EL (cell line): ENCODE measurements around the gene C9orf43.

Source experiments
- DNase-seq: peaks from one replicate; pipeline ENCODE4 v3.0.0-alpha.2; 2016

C9orf43 gene

DNA sequence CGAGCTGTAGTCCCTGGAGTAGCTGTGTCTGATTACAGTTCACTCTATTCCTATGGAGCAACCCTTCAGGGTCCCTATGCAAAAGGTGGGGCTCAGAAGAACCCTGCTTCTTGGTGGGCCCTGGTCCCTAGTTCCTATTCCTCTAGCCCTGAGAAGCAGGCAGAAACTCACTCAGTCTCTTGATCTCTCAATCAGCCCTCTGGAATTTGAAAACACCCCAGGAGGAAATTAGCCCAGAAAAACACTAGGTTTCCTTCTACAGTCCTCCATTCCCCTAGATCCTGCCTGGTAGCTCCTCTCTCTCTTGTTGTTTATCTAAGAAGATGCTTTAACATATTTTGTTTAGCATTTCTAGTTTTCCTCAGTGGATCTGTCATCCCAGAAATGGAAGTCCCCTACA is 60.6 kb downstream of the C9orf43 start:
- DNase-seq: no peak

DNA sequence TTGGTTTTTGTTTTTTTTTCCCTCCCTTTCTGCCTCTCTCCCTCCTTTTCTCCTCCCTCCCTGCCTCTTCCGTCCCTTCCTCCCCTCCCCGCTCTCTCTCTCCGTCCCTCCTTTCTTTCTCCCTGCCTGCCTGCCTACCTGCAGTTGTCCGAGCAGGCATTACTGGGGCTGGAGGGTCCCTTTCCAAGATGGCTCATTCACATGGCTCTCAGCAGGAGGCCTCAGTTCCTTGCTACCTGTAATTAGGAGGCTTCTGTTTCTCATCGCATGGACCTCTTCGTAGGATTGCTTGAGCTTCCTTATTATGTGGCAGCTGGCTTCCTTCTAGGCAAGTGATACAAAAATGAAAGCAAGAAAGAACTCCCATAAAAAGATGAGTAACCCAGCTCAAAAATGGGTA is 61.0 kb downstream of the C9orf43 start:
- DNase-seq: no peak

DNA sequence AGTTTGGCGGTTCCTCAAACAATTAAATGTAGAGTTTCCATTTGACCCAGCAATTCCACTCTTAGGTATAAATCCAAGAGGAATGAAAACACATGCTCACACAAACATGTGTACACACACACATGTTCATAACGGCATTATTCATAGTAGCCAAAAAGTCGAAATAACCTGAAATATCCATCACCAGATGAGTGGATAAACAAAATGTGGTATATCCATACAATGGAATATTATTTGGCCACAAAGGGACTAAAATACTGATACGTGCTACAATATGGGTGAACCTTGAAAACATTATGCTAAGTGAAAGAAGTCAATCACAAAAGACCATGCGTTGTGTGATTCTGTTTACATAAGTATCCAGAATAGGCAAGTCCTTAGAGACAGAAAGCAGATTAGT is 61.7 kb downstream of the C9orf43 start:
- no peak for DNase-seq

DNA sequence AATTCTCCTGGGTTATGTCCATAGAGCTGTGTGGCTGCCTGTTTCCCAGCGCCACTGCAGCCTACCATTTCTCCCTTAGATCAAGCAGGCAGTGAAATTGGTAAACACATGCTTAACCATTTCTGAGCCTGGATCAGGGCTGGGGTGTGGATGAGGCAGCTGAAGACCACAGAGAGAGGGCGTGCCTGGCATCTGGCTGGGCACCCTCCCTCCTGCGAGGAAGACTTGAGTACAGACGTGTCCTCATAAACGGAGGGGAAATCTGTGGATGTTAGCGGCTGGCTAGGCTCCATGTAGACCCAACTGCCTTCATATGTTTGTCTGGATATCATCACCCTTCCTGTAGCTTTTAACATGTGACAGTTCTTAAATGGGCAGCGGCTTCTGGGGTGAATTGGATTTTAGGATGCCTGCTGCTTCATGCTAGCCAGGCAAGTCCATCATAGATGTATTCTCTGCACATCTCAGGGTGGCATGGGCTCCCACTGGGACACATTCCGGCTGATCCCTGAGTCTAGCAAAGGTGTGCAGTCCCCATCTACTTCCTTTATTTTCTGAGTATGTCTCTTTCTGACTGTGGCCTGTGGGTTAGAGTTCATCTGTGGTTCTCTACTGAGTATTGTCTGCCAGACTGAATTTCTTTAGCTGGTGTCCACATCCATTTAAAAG is 63.9 kb downstream of the C9orf43 start:
- no peak for DNase-seq

DNA sequence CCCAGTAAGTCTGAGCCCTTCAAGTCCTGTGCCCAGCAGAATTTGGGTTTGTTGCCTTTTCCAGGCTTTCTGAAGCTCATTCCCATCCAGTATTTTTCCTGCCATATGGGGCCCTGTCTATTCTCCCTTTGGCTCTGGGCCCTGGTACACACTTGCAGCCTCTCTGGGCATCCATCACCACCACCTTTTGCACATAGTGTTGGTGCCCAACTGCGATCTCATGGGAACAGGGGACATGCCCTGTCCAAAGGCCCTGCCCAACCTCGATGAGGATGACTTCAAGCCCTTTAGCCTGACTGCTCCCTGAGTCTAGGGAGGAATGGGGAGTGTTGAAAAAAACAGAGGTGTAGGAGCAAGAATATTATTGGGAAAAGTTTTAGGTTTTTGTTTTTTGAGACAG is 64.5 kb downstream of the C9orf43 start:
- no peak for DNase-seq

DNA sequence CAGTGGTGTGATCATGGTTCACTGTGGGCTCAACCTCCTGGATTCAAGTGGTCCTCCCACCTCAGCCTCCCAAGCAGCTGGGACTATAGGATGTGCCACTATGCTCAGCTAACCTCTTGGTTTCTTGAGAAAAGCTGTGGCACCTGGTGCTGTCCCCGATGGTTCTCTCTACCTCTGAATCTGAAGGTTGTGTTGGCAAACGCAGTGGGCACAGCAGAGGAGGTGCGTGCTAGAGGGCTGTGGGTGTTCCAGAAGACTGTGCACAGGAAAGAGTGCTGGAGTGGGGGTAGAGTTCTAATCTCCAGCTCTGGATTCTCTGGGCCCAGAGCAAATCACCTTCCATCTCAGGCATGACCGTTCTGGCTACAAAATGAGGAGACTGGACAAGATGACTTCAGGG is 65.4 kb downstream of the C9orf43 start:
- DNase-seq: no peak

DNA sequence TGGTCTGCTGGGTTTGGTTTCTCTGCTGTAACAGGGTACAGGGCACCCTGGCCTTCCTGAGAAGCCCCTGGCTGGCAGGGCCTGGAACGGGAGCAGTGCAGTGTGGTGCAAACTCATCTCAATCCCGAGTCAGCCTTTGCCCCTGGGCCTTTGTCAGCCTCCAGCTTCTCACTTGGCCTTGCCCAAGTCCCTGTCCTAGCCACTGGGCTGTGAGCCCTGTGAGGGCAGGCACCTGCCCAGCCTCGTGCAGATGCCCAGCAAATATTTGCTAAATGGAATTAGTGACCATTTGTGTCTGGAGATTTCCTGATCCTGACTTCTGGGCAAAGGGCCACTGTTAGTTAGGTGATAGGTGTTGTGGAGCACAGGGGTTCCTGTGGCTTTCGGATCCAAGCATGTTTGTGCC is 66.0 kb downstream of the C9orf43 start:
- no peak for DNase-seq

DNA sequence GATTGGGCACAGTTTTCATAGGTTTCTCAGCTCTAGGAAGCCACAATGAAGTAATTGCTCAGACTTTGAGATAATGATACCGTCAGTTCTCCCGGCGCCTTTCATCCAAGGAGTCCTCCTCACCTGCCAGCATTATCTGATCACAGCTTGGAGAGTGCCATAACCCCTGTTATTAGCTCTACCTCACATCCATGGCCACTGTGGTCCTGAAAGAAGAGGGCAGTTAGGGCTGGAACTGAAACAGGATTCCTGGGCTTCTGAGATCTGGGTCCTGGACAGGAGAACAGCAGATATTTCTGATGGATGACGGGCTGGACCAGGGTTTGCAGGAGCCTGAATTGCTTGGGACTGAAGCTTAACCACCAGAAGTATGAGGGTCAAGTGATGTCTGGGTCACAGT is 66.5 kb downstream of the C9orf43 start:
- no peak for DNase-seq

DNA sequence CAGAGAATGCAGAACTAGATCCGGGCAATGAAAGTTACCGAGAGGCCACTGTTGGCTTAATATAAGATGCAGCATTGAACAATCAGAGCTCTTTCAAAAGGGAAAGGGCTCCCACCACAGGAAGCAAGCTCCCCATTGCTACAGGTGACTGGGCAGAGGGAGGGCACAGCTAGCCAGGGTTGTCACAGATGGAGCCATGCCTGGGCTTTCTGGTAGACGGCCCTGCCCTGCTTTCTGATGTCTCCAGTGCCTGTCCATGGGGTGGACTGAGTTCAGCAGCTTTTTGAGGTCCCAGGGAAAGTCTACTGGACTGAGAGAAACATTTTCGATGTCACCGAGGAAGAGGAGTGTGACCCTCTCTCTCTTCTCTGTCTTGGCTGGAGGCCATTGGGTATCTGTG is 67.1 kb downstream of the C9orf43 start:
- DNase-seq: no peak

DNA sequence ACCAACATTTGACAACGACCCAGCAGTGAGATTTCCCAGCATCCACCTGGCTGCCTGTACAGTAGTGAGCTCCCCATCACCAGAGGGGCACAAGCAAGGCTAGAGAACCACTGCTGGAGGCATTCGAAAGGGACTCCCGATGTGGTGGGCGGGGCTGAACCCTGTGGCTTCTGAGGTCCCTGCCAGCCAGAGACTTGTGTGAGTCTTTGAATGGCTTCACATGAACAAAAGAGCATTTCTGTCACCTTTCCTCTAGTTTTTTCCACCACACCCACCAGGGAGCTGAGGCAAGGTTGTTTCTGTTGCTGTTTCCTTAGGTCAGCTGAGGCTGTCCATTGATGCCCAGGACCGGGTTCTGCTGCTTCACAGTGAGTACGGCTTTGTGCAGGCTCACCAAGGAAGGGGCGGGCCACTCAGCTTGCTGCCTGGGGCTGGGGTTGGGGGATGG is 68.7 kb downstream of the C9orf43 start:
- no peak for DNase-seq
